GM23338 (cell line): ENCODE measurements around the gene BLVRA. TPM values are rescaled to one million over a fixed set of nuclear protein-coding genes. Genes with fewer than 3 reads are reported as not detected.

ENCODE experiments used
- ATAC-seq: fragments of 200-7000 bp; cut with Tn5 transposase; 3 replicates; pipeline ENCODE4 v1.9.1; 2020
- DNase-seq: peaks from one replicate; pipeline ENCODE4 v3.0.0-alpha.2; 2015; ENCODE audit warnings: low spot score
- H2AFZ ChIP-seq: fragments of 200-600 bp; sonication (generic); 2 replicates; pipeline ENCODE4 v1.8.0; 2016; ENCODE audit warnings: antibody characterized with exemption, mild to moderate bottlenecking, moderate library complexity
- H3F3A ChIP-seq: fragments of 200-600 bp; sonication (generic); replicated peaks from 2 replicates; pipeline ENCODE4 v1.8.0; 2017; ENCODE audit warnings: antibody characterized with exemption, mixed run types, low read depth
- H3K27ac ChIP-seq: fragments of 200-600 bp; sonication (generic); 2 replicates; pipeline ENCODE4 v1.6.1; 2016; ENCODE audit warnings: low read depth
- H3K27me3 ChIP-seq: fragments of 200-600 bp; sonication (generic); 2 replicates; pipeline ENCODE4 v1.8.0; 2016; ENCODE audit warnings: mild to moderate bottlenecking, mixed run types, moderate library complexity; ENCODE audit not compliant: insufficient read depth
- H3K36me3 ChIP-seq: fragments of 200-600 bp; sonication (generic); 2 replicates; pipeline ENCODE4 v1.8.0; 2016; ENCODE audit warnings: mild to moderate bottlenecking; ENCODE audit not compliant: insufficient read depth
- H3K4me1 ChIP-seq: fragments of 200-600 bp; sonication (generic); 2 replicates; pipeline ENCODE4 v1.8.0; 2016; ENCODE audit warnings: mild to moderate bottlenecking, moderate library complexity; ENCODE audit not compliant: insufficient read depth
- H3K4me2 ChIP-seq: fragments of 200-600 bp; sonication (generic); 2 replicates; pipeline ENCODE4 v1.7.1; 2017; ENCODE audit warnings: mixed run types
- H3K4me3 ChIP-seq: fragments of 200-600 bp; sonication (generic); 2 replicates; pipeline ENCODE4 v1.6.1; 2016; ENCODE audit warnings: mixed run types
- H3K79me2 ChIP-seq: fragments of 200-600 bp; sonication (generic); replicated peaks from 2 replicates; pipeline ENCODE4 v1.8.0; 2017; ENCODE audit warnings: mild to moderate bottlenecking; ENCODE audit not compliant: insufficient read depth
- H3K9me2 ChIP-seq: fragments of 200-600 bp; sonication (generic); 2 replicates; pipeline ENCODE4 v1.8.0; 2017; ENCODE audit not compliant: insufficient read depth
- H4K20me1 ChIP-seq: fragments of 200-600 bp; sonication (generic); replicated peaks from 2 replicates; pipeline ENCODE4 v1.8.0; 2017; ENCODE audit warnings: mild to moderate bottlenecking; ENCODE audit not compliant: insufficient read depth
- H3K27ac Mint-ChIP-seq: 2 replicates; pipeline ENCODE4 v1.8.0; 2020; ENCODE audit warnings: inconsistent platforms, mild to moderate bottlenecking, moderate library complexity, mixed read lengths
- H3K27me3 Mint-ChIP-seq: 3 replicates; pipeline ENCODE4 v1.8.0; 2022; ENCODE audit warnings: low read depth, mild to moderate bottlenecking, moderate library complexity, mixed read lengths, inconsistent platforms; ENCODE audit not compliant: insufficient read depth, poor library complexity
- H3K36me3 Mint-ChIP-seq: 3 replicates; pipeline ENCODE4 v1.8.0; 2021; ENCODE audit warnings: low read depth, mild to moderate bottlenecking, inconsistent platforms, moderate library complexity, mixed read lengths
- H3K4me1 Mint-ChIP-seq: 3 replicates; pipeline ENCODE4 v1.8.0; 2020; ENCODE audit warnings: mild to moderate bottlenecking, inconsistent platforms, mixed read lengths
- H3K4me3 Mint-ChIP-seq: 3 replicates; pipeline ENCODE4 v1.8.0; 2021; ENCODE audit warnings: moderate library complexity, mild to moderate bottlenecking, inconsistent platforms, mixed read lengths
- H3K9me3 Mint-ChIP-seq: 3 replicates; pipeline ENCODE4 v1.8.0; 2020; ENCODE audit warnings: moderate library complexity, mild to moderate bottlenecking, inconsistent platforms, mixed read lengths
- CREB1 ChIP-seq: fragments of 250-450 bp; sonication (Bioruptor Pico); IDR thresholded peaks from 2 replicates; pipeline ENCODE4 v1.5.0; 2020; ENCODE audit warnings: low read depth, mild to moderate bottlenecking, moderate library complexity
- EZH2 ChIP-seq: fragments of 200-600 bp; sonication (generic); IDR thresholded peaks from one replicate; pipeline ENCODE4 v1.8.0; 2017; ENCODE audit warnings: antibody characterized with exemption, mild to moderate bottlenecking, low read depth; ENCODE audit not compliant: unreplicated experiment
- EZH2phosphoT487 ChIP-seq: fragments of 200-600 bp; sonication (generic); IDR thresholded peaks from one replicate; pipeline ENCODE4 v1.8.1; 2018; ENCODE audit warnings: antibody characterized with exemption; ENCODE audit not compliant: unreplicated experiment
- JUNB ChIP-seq: IDR thresholded peaks from one replicate; pipeline ENCODE4 v1.6.1; 2016; ENCODE audit warnings: antibody characterized with exemption; ENCODE audit not compliant: unreplicated experiment
- POLR2AphosphoS5 ChIP-seq: IDR thresholded peaks from 2 replicates; pipeline ENCODE4 v1.6.1; 2016; ENCODE audit warnings: antibody characterized with exemption, low read depth
- REST ChIP-seq: IDR thresholded peaks from one replicate; pipeline ENCODE4 v1.6.1; 2018; ENCODE audit warnings: antibody characterized with exemption; ENCODE audit not compliant: unreplicated experiment
- ZNF114 ChIP-seq: fragments of 250-450 bp; sonication (Bioruptor Pico); IDR thresholded peaks from 2 replicates; pipeline ENCODE4 v1.5.0; 2020; ENCODE audit warnings: mild to moderate bottlenecking, moderate library complexity
- ZNF462 ChIP-seq: fragments of 250-450 bp; sonication (Bioruptor Pico); IDR thresholded peaks from 2 replicates; pipeline ENCODE4 v1.5.0; 2020; ENCODE audit warnings: mild to moderate bottlenecking, moderate library complexity
- polyA plus RNA-seq: library from polyadenylated mRNA; unstranded; fragments of >200 nt; fragmentation: Nextera tagmentation; extraction: Ambion mirVana; gene quantifications from 2 replicates; pipeline ENCODE4 v1.2.1, GENCODE V29; 2016
- total RNA-seq: library from RNA; depleted of rRNA; stranded (reverse); fragments of >200 nt; shearing (Covaris generic); gene quantifications from 2 replicates; pipeline ENCODE4 v1.2.3, GENCODE V29; 2014
- TF ChIP-seq, protein P1 (sequence below), 2 experiments: fragments of 200-600 bp in 1 of 2; sonication (generic) in 1 of 2; conservative IDR thresholded peaks; 2 replicates each; pipeline versions ENCODE4 v1.5.1 to v1.6.1; 2016 to 2017; ENCODE audit warnings: antibody characterized with exemption in 2 of 2, low read depth in 2 of 2, mild to moderate bottlenecking in 2 of 2, moderate library complexity in 1 of 2
- TF ChIP-seq, protein P2 (sequence below): IDR thresholded peaks from 2 replicates; pipeline ENCODE4 v1.6.1; 2016; ENCODE audit warnings: antibody characterized with exemption

BLVRA gene
- total and polyA plus RNA-seq, 2 experiments from 2014 or later = 17.0 to 46.5 TPM

GRCh38 chr7:43838201-43838658, 79.8 kb downstream of the BLVRA start (continued):
- TF ChIP-seq, protein P1, sequence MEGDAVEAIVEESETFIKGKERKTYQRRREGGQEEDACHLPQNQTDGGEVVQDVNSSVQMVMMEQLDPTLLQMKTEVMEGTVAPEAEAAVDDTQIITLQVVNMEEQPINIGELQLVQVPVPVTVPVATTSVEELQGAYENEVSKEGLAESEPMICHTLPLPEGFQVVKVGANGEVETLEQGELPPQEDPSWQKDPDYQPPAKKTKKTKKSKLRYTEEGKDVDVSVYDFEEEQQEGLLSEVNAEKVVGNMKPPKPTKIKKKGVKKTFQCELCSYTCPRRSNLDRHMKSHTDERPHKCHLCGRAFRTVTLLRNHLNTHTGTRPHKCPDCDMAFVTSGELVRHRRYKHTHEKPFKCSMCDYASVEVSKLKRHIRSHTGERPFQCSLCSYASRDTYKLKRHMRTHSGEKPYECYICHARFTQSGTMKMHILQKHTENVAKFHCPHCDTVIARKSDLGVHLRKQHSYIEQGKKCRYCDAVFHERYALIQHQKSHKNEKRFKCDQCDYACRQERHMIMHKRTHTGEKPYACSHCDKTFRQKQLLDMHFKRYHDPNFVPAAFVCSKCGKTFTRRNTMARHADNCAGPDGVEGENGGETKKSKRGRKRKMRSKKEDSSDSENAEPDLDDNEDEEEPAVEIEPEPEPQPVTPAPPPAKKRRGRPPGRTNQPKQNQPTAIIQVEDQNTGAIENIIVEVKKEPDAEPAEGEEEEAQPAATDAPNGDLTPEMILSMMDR (conservative IDR thresholded peaks at IDR 0.05; ENCODE audit: low read depth in 2 of 2) = no peak
- TF ChIP-seq JUNB (no peak), EZH2 (no peak)

DNA sequence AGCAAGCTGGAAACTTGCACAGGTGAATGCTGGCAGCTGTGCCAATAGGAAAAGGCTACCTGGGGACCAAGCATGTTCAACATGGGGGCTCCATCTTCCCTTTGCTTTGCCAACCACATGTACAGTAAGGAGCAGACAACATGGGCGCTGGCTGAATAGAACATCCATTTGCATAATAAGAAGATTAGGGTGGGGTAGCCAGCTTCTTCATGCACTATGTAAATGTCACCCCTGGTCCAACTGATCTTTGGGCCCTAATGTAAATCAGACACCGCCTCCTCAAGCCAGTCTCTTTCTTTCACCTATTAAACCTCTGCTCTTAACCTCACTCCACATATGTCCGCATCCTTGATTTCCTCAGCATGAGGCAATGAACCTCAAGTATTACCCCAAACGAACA, 84.8 kb downstream of the BLVRA start:
- no peak overlapping the region for H3K27ac Mint-ChIP-seq
- H3K9me3 Mint-ChIP-seq = no peaks in the 10 kb centered on the region
- no peak overlapping the region for H3K4me3 Mint-ChIP-seq
- Histone ChIP-seq H3K36me3 (no peaks in the 10 kb centered on the region), H3K4me1 (no peaks in the 10 kb centered on the region), H3K9me2 (no peaks in the 10 kb centered on the region), H2AFZ (no peak overlapping the region), H3K27me3 (no peaks in the 10 kb centered on the region), H3K4me3 (no peak overlapping the region), H3K4me2 (no peak overlapping the region), H3K27ac (no peak overlapping the region), H4K20me1 (no peaks in the 10 kb centered on the region), H3F3A (no peaks in the 10 kb centered on the region), H3K79me2 (no peaks in the 10 kb centered on the region)
- no peaks in the 10 kb centered on the region for H3K36me3 Mint-ChIP-seq
- no peak for ATAC-seq
- peaks cover 4% of the 10 kb centered on the region; the same call in 2 of the 3 replicates for H3K4me1 Mint-ChIP-seq
- H3K27me3 Mint-ChIP-seq = no peaks in the 10 kb centered on the region
- no peak for DNase-seq
- no peak for TF ChIP-seq EZH2
- no peak for TF ChIP-seq CREB1 (CRISPR knock-in tag)
- TF ChIP-seq ZNF114 (CRISPR knock-in tag) = no peak
- no peak for TF ChIP-seq JUNB
- TF ChIP-seq REST = no peak
- TF ChIP-seq POLR2AphosphoS5 = no peak
- TF ChIP-seq, protein P1 (conservative IDR thresholded peaks at IDR 0.05; ENCODE audit: low read depth in 2 of 2) = no peak
- TF ChIP-seq EZH2phosphoT487 = no peak
- TF ChIP-seq, protein P2, sequence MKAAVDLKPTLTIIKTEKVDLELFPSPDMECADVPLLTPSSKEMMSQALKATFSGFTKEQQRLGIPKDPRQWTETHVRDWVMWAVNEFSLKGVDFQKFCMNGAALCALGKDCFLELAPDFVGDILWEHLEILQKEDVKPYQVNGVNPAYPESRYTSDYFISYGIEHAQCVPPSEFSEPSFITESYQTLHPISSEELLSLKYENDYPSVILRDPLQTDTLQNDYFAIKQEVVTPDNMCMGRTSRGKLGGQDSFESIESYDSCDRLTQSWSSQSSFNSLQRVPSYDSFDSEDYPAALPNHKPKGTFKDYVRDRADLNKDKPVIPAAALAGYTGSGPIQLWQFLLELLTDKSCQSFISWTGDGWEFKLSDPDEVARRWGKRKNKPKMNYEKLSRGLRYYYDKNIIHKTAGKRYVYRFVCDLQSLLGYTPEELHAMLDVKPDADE = no peak
- TF ChIP-seq ZNF462 = no peak
